PC-9 (cell line): ENCODE measurements around the gene NYAP2.

Source experiments
- CTCF ChIP-seq: fragments of 200-600 bp; sonication (generic); conservative IDR thresholded peaks from 2 replicates; pipeline ENCODE4 v1.6.1; 2017; ENCODE audit warnings: mixed run types, antibody characterized with exemption, mild to moderate bottlenecking, moderate library complexity
- EZH2 ChIP-seq: fragments of 200-600 bp; sonication (generic); IDR thresholded peaks from 2 replicates; pipeline ENCODE4 v1.8.0; 2017; ENCODE audit warnings: antibody characterized with exemption, low read depth

DNA sequence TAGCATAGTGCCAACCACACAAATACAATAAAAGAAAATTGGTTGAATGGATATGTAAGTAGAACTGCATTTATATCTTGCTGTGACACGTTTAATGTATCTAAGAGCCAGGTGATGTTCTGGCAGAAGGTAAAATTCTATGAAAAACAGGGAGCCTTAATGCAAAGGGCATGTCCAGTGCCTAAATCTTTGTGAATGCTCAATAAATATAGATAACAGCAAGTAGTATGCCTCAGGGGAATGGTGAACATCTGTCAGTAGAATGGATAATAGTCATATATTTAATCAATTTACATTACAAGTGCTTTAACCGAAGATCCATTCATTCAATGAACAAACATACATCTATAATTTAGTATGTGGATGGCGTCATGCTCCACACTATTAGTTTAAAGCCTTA is 43.7 kb upstream of the NYAP2 start:
- TF ChIP-seq CTCF (no peak), EZH2 (no peak)
